HG03175 (cell line): ENCODE data around the gene AMER3.

Source experiments
- ATAC-seq: cut with Tn5 transposase; IDR thresholded peaks from one replicate; pipeline ENCODE4 v1.9.1; 2021; ENCODE audit warnings: mild to moderate bottlenecking, moderate library complexity; ENCODE audit not compliant: unreplicated experiment

Gene AMER3

GRCh38 chr2:130813722-130814121, 58.4 kb downstream of the AMER3 start:
- ATAC-seq, result no peak

- no peak for ATAC-seq
Observed at GRCh38 chr2:130814931-130815680, 59.8 kb downstream of the AMER3 start.
